Testis (tissue), 3 donors: ENCODE results near the gene GRID1. TPM values are rescaled to one million over a fixed set of nuclear protein-coding genes. Genes with fewer than 3 reads are reported as not detected.
"Not testable (repeated sequence)": the region's sequence is repeated elsewhere in the genome, so short reads cannot be mapped to it uniquely, and the experiment has no call there.

ENCODE experiments used
- DNase-seq: peaks from one replicate; pipeline ENCODE4 v3.0.0-alpha.2; 2019
- H3K27ac ChIP-seq, 2 donors: fragments of 200-600 bp; sonication (generic); one replicate each; pipeline ENCODE4 v1.5.1; 2019
- H3K27me3 ChIP-seq: fragments of 200-600 bp; sonication (generic); one replicate; pipeline ENCODE4 v1.5.1; 2019
- H3K36me3 ChIP-seq: fragments of 200-600 bp; sonication (generic); one replicate; pipeline ENCODE4 v1.5.1; 2017; ENCODE audit warnings: low read depth; ENCODE audit errors: missing control alignments
- H3K4me1 ChIP-seq: fragments of 200-600 bp; sonication (generic); one replicate; pipeline ENCODE4 v1.5.1; 2019
- H3K4me3 ChIP-seq, 2 donors: fragments of 200-600 bp; sonication (generic); one replicate each; pipeline ENCODE4 v1.5.1; 2017 to 2019
- H3K9me3 ChIP-seq: fragments of 200-600 bp; sonication (generic); one replicate; pipeline ENCODE4 v1.5.1; 2017
- CTCF ChIP-seq, 3 experiments: fragments of 450-650 bp in 2 of 3; fragments of 200-600 bp in 1 of 3; sonication (generic) in 1 of 3; IDR thresholded peaks; one replicate each; pipeline ENCODE4 v1.5.1; 2016 to 2019; ENCODE audit warnings: antibody characterized with exemption in 3 of 3, mild to moderate bottlenecking in 2 of 3, moderate library complexity in 1 of 3
- POLR2A ChIP-seq: fragments of 450-650 bp; IDR thresholded peaks from one replicate; pipeline ENCODE4 v1.6.1; 2017; ENCODE audit warnings: antibody characterized with exemption, mild to moderate bottlenecking, moderate library complexity
- WGBS, 2 donors: methylation state at CpG; one replicate each; pipeline ENCODE4 v1.1.5; 2018; 5-methylcytosine and 5-hydroxymethylcytosine counted together
- intact Hi-C: fragments of 100-400 bp; cut with DNase I; formaldehyde crosslinking; loops from one replicate; pipeline ENCODE4 v1.15.1; 2023; ENCODE audit warnings: low total_unique reads
- polyA plus RNA-seq: library from polyadenylated mRNA; stranded (reverse); fragments of 350-450 nt; fragmentation: Illumina TruSeq; extraction: RNeasy Lipid Tissue Mini Kit (QIAGEN cat#74804); gene quantifications from one replicate; pipeline ENCODE4 v1.2.3, GENCODE V29; 2014; ENCODE audit warnings: low read depth, low replicate concordance; ENCODE audit not compliant: insufficient read depth
- total RNA-seq, 2 donors: library from RNA; depleted of rRNA; stranded (reverse); fragments of >200 nt; gene quantifications; one replicate each; pipeline ENCODE4 v1.2.3, GENCODE V29; 2016

GRID1 gene
- total and polyA plus RNA-seq, 3 donors from 2014 or later: 7.4 to 16.7 (median 8.1) TPM

GRCh38 chr10:85848756-85849155 lies 517.8 kb downstream of the GRID1 start:
- 66 to 76% methylated on average over 4 of the region's 4 CpGs for WGBS, 2 donors
- DNase-seq: no peak
- Histone ChIP-seq H3K27me3 (no peaks in the 10 kb centered on the region), H3K4me3 (no peak overlapping the region), H3K4me1 (peaks cover 18% of the 10 kb centered on the region), H3K9me3 (no peaks in the 10 kb centered on the region), H3K36me3 (no peaks in the 10 kb centered on the region), H3K27ac (no peak overlapping the region)
- intact Hi-C loops: no loop called here
- TF ChIP-seq CTCF (IDR thresholded peaks at IDR 0.05) (no peak), POLR2A (no peak)

- H3K27me3 ChIP-seq: no peaks in the 10 kb centered on the region
- TF ChIP-seq CTCF (IDR thresholded peaks at IDR 0.05) (no peak), POLR2A (no peak)
- H3K9me3 ChIP-seq: no peaks in the 10 kb centered on the region
- no peak overlapping the region for H3K4me3 ChIP-seq
- intact Hi-C loops: no loop called here
- no peak overlapping the region for H3K27ac ChIP-seq
- DNase-seq: no peak
- peaks cover 16% of the 10 kb centered on the region for H3K4me1 ChIP-seq
- no peaks in the 10 kb centered on the region for H3K36me3 ChIP-seq
These were observed 519.5 kb downstream of the GRID1 start for GRCh38 chr10:85847085-85847484.

- H3K27me3 ChIP-seq, H3K36me3 ChIP-seq, H3K9me3 ChIP-seq, intact Hi-C loops, H3K4me1 ChIP-seq, H3K4me3 ChIP-seq, H3K27ac ChIP-seq, DNase-seq: not testable (repeated sequence)
These were observed 527.9 kb downstream of the GRID1 start for GRCh38 chr10:85838660-85839059.

GRCh38 chr10:85832988-85833387 lies 533.6 kb downstream of the GRID1 start:
- no peaks in the 10 kb centered on the region for H3K36me3 ChIP-seq
- no peak for TF ChIP-seq POLR2A
- TF ChIP-seq CTCF (IDR thresholded peaks at IDR 0.05): no peak
- no peak overlapping the region for H3K27ac ChIP-seq
- no peak for DNase-seq
- intact Hi-C loops: no loop called here
- no peaks in the 10 kb centered on the region for H3K4me1 ChIP-seq
- no peaks in the 10 kb centered on the region for H3K9me3 ChIP-seq
- no peaks in the 10 kb centered on the region for H3K27me3 ChIP-seq
- H3K4me3 ChIP-seq: no peak overlapping the region
- WGBS, 2 donors: 88 to 100% methylated on average over 1 of the region's 1 CpG

- intact Hi-C loops: no loop called here
- Histone ChIP-seq H3K4me1 (no peaks in the 10 kb centered on the region), H3K27ac (no peak overlapping the region), H3K9me3 (no peaks in the 10 kb centered on the region), H3K27me3 (no peaks in the 10 kb centered on the region), H3K4me3 (no peak overlapping the region), H3K36me3 (no peaks in the 10 kb centered on the region)
- DNase-seq: no peak
- TF ChIP-seq CTCF (IDR thresholded peaks at IDR 0.05): no peak
- TF ChIP-seq POLR2A: no peak
- 75 to 82% methylated on average over 3 of the region's 3 CpGs for WGBS, 2 donors
These were observed 535.2 kb downstream of the GRID1 start for GRCh38 chr10:85831422-85831821.
